ENCODE results near the gene ERBB4. TPM values are rescaled to one million over a fixed set of nuclear protein-coding genes. Genes with fewer than 3 reads are reported as not detected.

Gene ERBB4
- total RNA-seq, 1 experiment from 2014 or later, result 2.9 TPM

- CTCF ChIA-PET, result no interaction called here
- no peaks in the 10 kb centered on the region for H3K36me3 Mint-ChIP-seq (ENCODE audit: insufficient read depth, unreplicated experiment)
- no peak for TF ChIP-seq CTCF (IDR thresholded peaks at IDR 0.05; ENCODE audit: unreplicated experiment)
- no peak for DNase-seq
- no peaks in the 10 kb centered on the region for H3K27me3 Mint-ChIP-seq (ENCODE audit: unreplicated experiment)
- H3K27ac Mint-ChIP-seq (ENCODE audit: unreplicated experiment), result no peak overlapping the region
- no peaks in the 10 kb centered on the region for H3K4me1 Mint-ChIP-seq (ENCODE audit: low read depth, unreplicated experiment)
- H3K4me3 Mint-ChIP-seq (ENCODE audit: low read depth, unreplicated experiment), result no peak overlapping the region
- BruUV-seq (replicated peaks), result no TSS peak
- intact Hi-C loops (cut with micrococcal nuclease; ENCODE audit: unreplicated experiment), result loop anchor here (1.0 to 5.0 kb wide), 2 partner anchors 65 to 116 kb away; no protein-coding TSS in a partner anchor
- H3K9me3 Mint-ChIP-seq (ENCODE audit: low read depth, unreplicated experiment), result no peaks in the 10 kb centered on the region
These were observed 20.9 kb downstream of the ERBB4 start for GRCh38 chr2:212517693-212518092.

GRCh38 chr2:212505586-212505985 is 33.0 kb downstream of the ERBB4 start:
- H3K36me3 Mint-ChIP-seq (ENCODE audit: insufficient read depth, unreplicated experiment), result no peaks in the 10 kb centered on the region
- no peaks in the 10 kb centered on the region for H3K9me3 Mint-ChIP-seq (ENCODE audit: low read depth, unreplicated experiment)
- no peak for TF ChIP-seq CTCF (IDR thresholded peaks at IDR 0.05; ENCODE audit: unreplicated experiment)
- CTCF ChIA-PET, result no interaction called here
- DNase-seq, result no peak
- BruUV-seq (replicated peaks), result no TSS peak
- H3K4me1 Mint-ChIP-seq (ENCODE audit: low read depth, unreplicated experiment), result peaks cover 6% of the 10 kb centered on the region
- no peaks in the 10 kb centered on the region for H3K27me3 Mint-ChIP-seq (ENCODE audit: unreplicated experiment)
- no peak overlapping the region for H3K4me3 Mint-ChIP-seq (ENCODE audit: low read depth, unreplicated experiment)
- intact Hi-C loops (cut with micrococcal nuclease; ENCODE audit: unreplicated experiment), result loop anchor here (10.0 kb wide), 1 partner anchor 1499 kb away; no protein-coding TSS in a partner anchor
- H3K27ac Mint-ChIP-seq (ENCODE audit: unreplicated experiment), result no peak overlapping the region

- intact Hi-C loops (cut with micrococcal nuclease; ENCODE audit: unreplicated experiment), result no loop called here
- DNase-seq, result no peak
- peak overlapping the region; percentile 36 for H3K27ac Mint-ChIP-seq (ENCODE audit: unreplicated experiment)
- TF ChIP-seq CTCF (IDR thresholded peaks at IDR 0.05; ENCODE audit: unreplicated experiment), result no peak
- no TSS peak for BruUV-seq (replicated peaks)
- no peaks in the 10 kb centered on the region for H3K9me3 Mint-ChIP-seq (ENCODE audit: low read depth, unreplicated experiment)
- no peaks in the 10 kb centered on the region for H3K36me3 Mint-ChIP-seq (ENCODE audit: insufficient read depth, unreplicated experiment)
- H3K27me3 Mint-ChIP-seq (ENCODE audit: unreplicated experiment), result no peaks in the 10 kb centered on the region
- H3K4me3 Mint-ChIP-seq (ENCODE audit: low read depth, unreplicated experiment), result no peak overlapping the region
- peaks cover 14% of the 10 kb centered on the region for H3K4me1 Mint-ChIP-seq (ENCODE audit: low read depth, unreplicated experiment)
- CTCF ChIA-PET, result no interaction called here
These were observed 43.6 kb downstream of the ERBB4 start for GRCh38 chr2:212495046-212495445.

- Mint-ChIP-seq H3K4me3 (ENCODE audit: low read depth, unreplicated experiment) (no peak overlapping the region), H3K27me3 (ENCODE audit: unreplicated experiment) (no peaks in the 10 kb centered on the region), H3K4me1 (ENCODE audit: low read depth, unreplicated experiment) (peaks cover 20% of the 10 kb centered on the region), H3K9me3 (ENCODE audit: low read depth, unreplicated experiment) (no peaks in the 10 kb centered on the region), H3K36me3 (ENCODE audit: insufficient read depth, unreplicated experiment) (no peaks in the 10 kb centered on the region), H3K27ac (ENCODE audit: unreplicated experiment) (peak overlapping the region; percentile 36)
- CTCF ChIA-PET, result no interaction called here
- TF ChIP-seq CTCF (IDR thresholded peaks at IDR 0.05; ENCODE audit: unreplicated experiment), result no peak
- DNase-seq, result no peak
- no TSS peak for BruUV-seq (replicated peaks)
- intact Hi-C loops (cut with micrococcal nuclease; ENCODE audit: unreplicated experiment), result no loop called here
These were observed 44.1 kb downstream of the ERBB4 start for GRCh38 chr2:212494418-212495020.

All from Calu3 (cell line).